H1 (cell line): ENCODE data around the gene CFAP97D2. TPM values are rescaled to one million over a fixed set of nuclear protein-coding genes. Genes with fewer than 3 reads are reported as not detected.

Source experiments
- CTCF ChIA-PET: fragments of 300-600 bp; sonication (Branson Sonifier 250); formaldehyde crosslinking; loops from one replicate; lab custom pipeline; 2021; ENCODE audit not compliant: partially characterized antibody; lab: Charles Lee
- POLR2A ChIA-PET: fragments of 300-600 bp; sonication (Branson Sonifier 250); formaldehyde crosslinking; loops from one replicate; lab custom pipeline; 2021; ENCODE audit warnings: inconsistent platforms; ENCODE audit not compliant: partially characterized antibody; lab: Charles Lee
- DNase-seq, 2 experiments: peaks; one replicate each; pipeline versions ENCODE4 v3.0.0 to v3.0.0-alpha.2; 2010 to 2022; ENCODE audit warnings: low spot score in 2 of 2, low read depth in 1 of 2, mixed read lengths in 1 of 2
- FAIRE-seq: peaks from 2 replicates; lab custom pipeline; 2011; peaks lifted over from hg19 to GRCh38; lab: Jason Lieb, UNC
- H2AFZ ChIP-seq: 2 replicates; pipeline ENCODE4 v1.8.1; 2012; ENCODE audit warnings: low read length, inconsistent platforms
- H2AK5ac ChIP-seq: 2 replicates; pipeline ENCODE4 v1.6.1; 2013; ENCODE audit warnings: low read depth, low read length
- H2BK120ac ChIP-seq: replicated peaks from 2 replicates; pipeline ENCODE3; 2013; ENCODE audit warnings: low read depth, low read length, inconsistent platforms
- H2BK12ac ChIP-seq: 2 replicates; pipeline ENCODE4 v1.6.1; 2013; ENCODE audit warnings: low read depth, low read length
- H2BK15ac ChIP-seq: 2 replicates; pipeline ENCODE4 v1.6.1; 2013; ENCODE audit warnings: low read length
- H2BK20ac ChIP-seq: 2 replicates; pipeline ENCODE4 v1.6.1; 2013; ENCODE audit warnings: low read length
- H2BK5ac ChIP-seq: 2 replicates; pipeline ENCODE4 v1.6.1; 2013; ENCODE audit warnings: low read depth, low read length
- H3K14ac ChIP-seq: 2 replicates; pipeline ENCODE4 v1.6.1; 2013; ENCODE audit warnings: inconsistent platforms; ENCODE audit not compliant: insufficient read length
- H3K18ac ChIP-seq: 2 replicates; pipeline ENCODE4 v1.6.1; 2013; ENCODE audit warnings: low read length; ENCODE audit errors: extremely low read depth
- H3K23ac ChIP-seq: 2 replicates; pipeline ENCODE4 v1.6.1; 2013; ENCODE audit warnings: inconsistent platforms; ENCODE audit not compliant: insufficient read length
- H3K23me2 ChIP-seq: 2 replicates; pipeline ENCODE4 v1.6.1; 2013; ENCODE audit warnings: low read depth, low read length
- H3K27ac ChIP-seq: 2 replicates; pipeline ENCODE4 v1.6.1; 2011; ENCODE audit warnings: low read depth, low read length, inconsistent platforms
- H3K27me3 ChIP-seq, 4 experiments: replicated peaks in 1 of 4; 1 replicate in 1 of 4; 2 replicates in 3 of 4; pipeline versions ENCODE4 v1.6.1 to v1.8.1; 2011 to 2013; ENCODE audit warnings: low read length in 3 of 4, mild to moderate bottlenecking in 3 of 4, inconsistent platforms in 2 of 4, mixed read lengths in 2 of 4, moderate library complexity in 1 of 4; ENCODE audit not compliant: control insufficient read depth in 3 of 4, insufficient read depth in 3 of 4; ENCODE audit errors: extremely low read depth in 1 of 4
- H3K36me3 ChIP-seq, 4 experiments: 2 replicates each; pipeline versions ENCODE4 v1.6.1 to v1.8.1; 2011 to 2013; ENCODE audit warnings: mild to moderate bottlenecking in 4 of 4, low read length in 3 of 4, moderate library complexity in 2 of 4, control low read depth in 1 of 4, inconsistent platforms in 1 of 4; ENCODE audit not compliant: insufficient read depth in 4 of 4, control insufficient read depth in 2 of 4
- H3K4ac ChIP-seq: replicated peaks from 2 replicates; pipeline ENCODE3; 2013; ENCODE audit warnings: low read length, low read depth, mixed read lengths, inconsistent platforms; ENCODE audit not compliant: insufficient read length
- H3K4me1 ChIP-seq, 4 experiments: replicated peaks in 1 of 4; 1 replicate in 1 of 4; 2 replicates in 3 of 4; pipeline versions ENCODE4 v1.6.1 to v1.8.1; 2011 to 2013; ENCODE audit warnings: low read length in 3 of 4, inconsistent platforms in 2 of 4, mixed read lengths in 1 of 4; ENCODE audit not compliant: insufficient read depth in 4 of 4, control insufficient read depth in 3 of 4
- H3K4me2 ChIP-seq, 2 experiments: 2 replicates each; pipeline versions ENCODE4 v1.6.1 to v1.8.1; 2011 to 2013; ENCODE audit warnings: low read depth in 2 of 2, low read length in 2 of 2, control low read depth in 1 of 2, inconsistent platforms in 1 of 2, mild to moderate bottlenecking in 1 of 2; ENCODE audit not compliant: insufficient read depth in 1 of 2
- H3K4me3 ChIP-seq, 4 experiments: fragments of 200-600, 300-600 bp in 1 of 4; sonication (generic), shearing (Covaris generic), sonication (Bioruptor Twin) in 1 of 4; 2 replicates each; pipeline versions ENCODE4 v1.5.1 to v1.8.1; 2011 to 2016; ENCODE audit warnings: low read length in 4 of 4, low read depth in 3 of 4, control low read depth in 2 of 4, inconsistent platforms in 2 of 4, mild to moderate bottlenecking in 2 of 4, mixed read lengths in 1 of 4, moderate library complexity in 1 of 4; ENCODE audit not compliant: insufficient read depth in 2 of 4; ENCODE audit errors: extremely low read depth in 1 of 4
- H3K56ac ChIP-seq: replicated peaks from 2 replicates; pipeline ENCODE3; 2013; ENCODE audit warnings: low read depth, mild to moderate bottlenecking, mixed read lengths, low read length, inconsistent platforms; ENCODE audit not compliant: insufficient read length
- H3K79me1 ChIP-seq: 2 replicates; pipeline ENCODE4 v1.6.1; 2013; ENCODE audit warnings: low read depth, low read length, control low read depth
- H3K79me2 ChIP-seq, 2 experiments: 2 replicates each; pipeline versions ENCODE4 v1.6.1 to v1.8.1; 2012 to 2013; ENCODE audit warnings: low read length in 2 of 2, mild to moderate bottlenecking in 2 of 2, inconsistent platforms in 1 of 2; ENCODE audit not compliant: insufficient read depth in 2 of 2, control insufficient read depth in 1 of 2
- H3K9ac ChIP-seq, 4 experiments: replicated peaks in 1 of 4; 1 replicate in 1 of 4; 2 replicates in 3 of 4; pipeline versions ENCODE4 v1.6.1 to v1.8.1; 2011 to 2013; ENCODE audit warnings: low read depth in 3 of 4, low read length in 3 of 4, control low read depth in 2 of 4, mild to moderate bottlenecking in 2 of 4, moderate library complexity in 2 of 4, inconsistent platforms in 1 of 4; ENCODE audit errors: extremely low read depth in 1 of 4
- H3K9me3 ChIP-seq, 2 experiments: 2 replicates each; pipeline versions ENCODE4 v1.6.1 to v1.8.1; 2012 to 2013; ENCODE audit warnings: mild to moderate bottlenecking in 2 of 2, moderate library complexity in 2 of 2, control low read depth in 1 of 2, inconsistent platforms in 1 of 2, low read depth in 1 of 2, low read length in 1 of 2, mixed read lengths in 1 of 2; ENCODE audit not compliant: insufficient read depth in 2 of 2
- H4K20me1 ChIP-seq, 2 experiments: replicated peaks in 1 of 2; 2 replicates each; pipeline versions ENCODE3 to v1.8.1; 2011 to 2013; ENCODE audit warnings: inconsistent platforms in 2 of 2, low read length in 2 of 2, mild to moderate bottlenecking in 1 of 2; ENCODE audit not compliant: insufficient read depth in 2 of 2, control insufficient read depth in 1 of 2
- H4K5ac ChIP-seq: 2 replicates; pipeline ENCODE4 v1.6.1; 2013; ENCODE audit warnings: low read length, low read depth, mixed read lengths, inconsistent platforms; ENCODE audit not compliant: insufficient read length
- H4K8ac ChIP-seq: 2 replicates; pipeline ENCODE4 v1.8.0; 2013; ENCODE audit warnings: mild to moderate bottlenecking, moderate library complexity, low read length, inconsistent platforms; ENCODE audit not compliant: insufficient read depth; ENCODE audit errors: extremely low read depth
- H4K91ac ChIP-seq: replicated peaks from 2 replicates; pipeline ENCODE3; 2013; ENCODE audit warnings: low read length, mixed read lengths, inconsistent platforms; ENCODE audit not compliant: insufficient read length
- GTF2F1 ChIP-seq: IDR thresholded peaks from 2 replicates; pipeline ENCODE4 v1.6.1; 2012; ENCODE audit warnings: low read depth, low read length, improper control_type of control experiment, borderline replicate concordance
- MAFK ChIP-seq: IDR thresholded peaks from 2 replicates; pipeline ENCODE4 v1.6.1; 2012; ENCODE audit warnings: low read depth, mild to moderate bottlenecking, improper control_type of control experiment, low read length
- ZNF274 ChIP-seq: IDR thresholded peaks from 2 replicates; pipeline ENCODE4 v1.7.0; 2012; ENCODE audit warnings: low read length, borderline replicate concordance; ENCODE audit errors: extremely low read depth
- WGBS, 2 experiments: shearing (Covaris generic) in 1 of 2; methylation state at CpG; one replicate each; pipeline versions ENCODE4 v1.1.6 to v1.1.7; 2013 to 2015; ENCODE audit warnings: low lambda C conversion rate in 2 of 2, mixed read lengths in 2 of 2, inconsistent platforms in 1 of 2, low coverage in 1 of 2, missing lambda C conversion rate in 1 of 2; ENCODE audit not compliant: insufficient replicate concordance in 2 of 2, insufficient coverage in 1 of 2, insufficient read length in 1 of 2; ENCODE audit errors: extremely low coverage in 1 of 2, missing lambda C conversion rate in 1 of 2; 5-methylcytosine and 5-hydroxymethylcytosine counted together
- polyA plus RNA-seq, 7 experiments: library from polyadenylated mRNA; depleted of rRNA in 3 of 7; stranded (reverse) in 5 of 7; unstranded in 2 of 7; fragments of >200 nt in 5 of 7; fragments of 200-250 nt in 2 of 7; gene quantifications; 1 replicate in 5 of 7; 2 replicates in 1 of 7; 4 replicates in 1 of 7; pipeline versions ENCODE4 v1.2.1 to v1.2.3, GENCODE V29; 2011 to 2013; ENCODE audit warnings: missing spikeins in 2 of 7, mixed read lengths in 2 of 7
- total RNA-seq: library from RNA; stranded (reverse); fragmentation: NEBNext Ultra II Directional; extraction: Animal tissue kit (Norgen Biotek cat#: 25700); gene quantifications from 2 replicates; pipeline ENCODE4 v1.2.1, GENCODE V29; 2021

Gene CFAP97D2
- total and polyA plus RNA-seq, 2 of the 8 experiments (the other 6 are each of a cell fraction or from before 2014, with no cell fraction given), result not detected

DNA sequence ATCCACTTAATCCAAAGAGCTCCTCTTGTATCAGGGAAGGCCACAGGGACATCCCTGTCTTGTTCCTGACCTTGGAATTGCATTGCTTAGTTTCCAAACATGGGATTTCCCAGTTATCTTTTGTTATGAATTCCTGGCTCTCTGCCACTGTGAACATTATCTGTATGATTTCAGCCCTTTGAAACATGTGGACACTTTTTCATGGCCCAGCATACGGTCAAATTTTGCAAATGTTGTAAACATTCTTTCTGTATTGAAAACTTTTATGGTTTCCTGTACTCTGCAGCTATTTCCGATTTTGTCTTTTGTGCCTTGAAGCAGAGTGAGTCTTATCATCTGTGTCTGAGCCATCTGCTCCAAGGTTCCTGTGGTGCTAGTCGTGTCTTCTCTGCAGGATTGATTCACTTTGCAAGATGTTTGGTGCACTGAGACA is 4.5 kb upstream of the CFAP97D2 start:
- Histone ChIP-seq H3K27ac (no peak overlapping the region), H2AFZ (no peak overlapping the region), H3K23ac (no peak overlapping the region), H2BK12ac (no peak overlapping the region), H3K4me1 (0 out of 7 replicates have a peak, but pooled peaks cover 0 to 3% (median 0%) of the 10 kb centered on the region in 4 experiments), H3K23me2 (no peaks in the 10 kb centered on the region; the same call in 1 of the 2 replicates), H3K27me3 (no peaks in the 10 kb centered on the region), H3K36me3 (no peaks in the 10 kb centered on the region), H2BK20ac (no peak overlapping the region), H3K4me3 (no peak overlapping the region), H2BK5ac (no peak overlapping the region), H4K91ac (no peak overlapping the region), H2BK120ac (no peak overlapping the region), H4K5ac (no peak overlapping the region), H3K9me3 (peaks cover 0 to 3% of the 10 kb centered on the region in 2 experiments; a peak in 1 of 4 replicates), H2BK15ac (no peak overlapping the region), H3K79me2 (no peaks in the 10 kb centered on the region), H3K4me2 (no peak overlapping the region), H3K4ac (no peak overlapping the region), H4K8ac (no peak overlapping the region), H3K79me1 (no peaks in the 10 kb centered on the region), H3K56ac (no peak overlapping the region), H4K20me1 (no peaks in the 10 kb centered on the region), H2AK5ac (no peak overlapping the region), H3K18ac (no peak overlapping the region), H3K9ac (no peak overlapping the region), H3K14ac (no peak overlapping the region)
- FAIRE-seq (no peak), DNase-seq (no peak)
- 88% methylated on average over 3 of the region's 3 CpGs; no CpG with 5 or more reads in 1 of the 2 experiments for WGBS, 2 experiments
- CTCF ChIA-PET, result interaction anchor here (0.8 to 1.4 kb wide), 4 partner anchors 11 to 29 kb away, joined by 3 to 4 read pairs (median 4); no protein-coding TSS in a partner anchor
- POLR2A ChIA-PET, result interaction anchor here (0.7 kb wide), 1 partner anchor 32 kb away, joined by 3 read pairs; no protein-coding TSS in a partner anchor
- TF ChIP-seq MAFK, result no peak
- TF ChIP-seq GTF2F1, result no peak
- TF ChIP-seq ZNF274, result no peak
